GM18868 (cell line): ENCODE data around the gene VWF.
"Not testable (repeated sequence)": the region's sequence is repeated elsewhere in the genome, so short reads cannot be mapped to it uniquely, and the experiment has no call there.

Source experiments
- ATAC-seq: cut with Tn5 transposase; IDR thresholded peaks from one replicate; pipeline ENCODE4 v1.9.1; 2021; ENCODE audit warnings: mild to moderate bottlenecking, moderate library complexity; ENCODE audit not compliant: unreplicated experiment

Gene VWF

DNA sequence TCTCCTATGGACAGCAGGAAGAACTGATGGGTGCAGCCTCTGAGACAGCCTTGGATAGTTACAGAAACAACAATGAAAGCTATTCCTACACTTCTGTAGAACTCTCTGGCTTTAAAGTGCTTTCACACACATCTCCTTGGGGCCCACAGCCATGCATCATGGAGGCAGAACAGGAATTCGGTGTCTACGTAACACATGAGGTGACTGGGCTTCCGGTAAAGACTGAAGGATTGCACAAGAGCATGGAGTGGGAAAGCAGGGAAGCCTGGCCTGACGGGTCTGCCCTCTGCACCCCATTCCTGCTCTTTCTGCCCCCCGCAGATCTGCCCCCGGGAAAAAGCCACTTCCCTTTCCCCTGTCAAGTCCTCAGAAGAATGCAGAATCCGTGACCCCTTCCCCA lies 82.6 kb downstream of the VWF start:
- no peak for ATAC-seq

GRCh38 chr12:6040815-6041214 lies 83.7 kb downstream of the VWF start:
- ATAC-seq, result no peak

DNA sequence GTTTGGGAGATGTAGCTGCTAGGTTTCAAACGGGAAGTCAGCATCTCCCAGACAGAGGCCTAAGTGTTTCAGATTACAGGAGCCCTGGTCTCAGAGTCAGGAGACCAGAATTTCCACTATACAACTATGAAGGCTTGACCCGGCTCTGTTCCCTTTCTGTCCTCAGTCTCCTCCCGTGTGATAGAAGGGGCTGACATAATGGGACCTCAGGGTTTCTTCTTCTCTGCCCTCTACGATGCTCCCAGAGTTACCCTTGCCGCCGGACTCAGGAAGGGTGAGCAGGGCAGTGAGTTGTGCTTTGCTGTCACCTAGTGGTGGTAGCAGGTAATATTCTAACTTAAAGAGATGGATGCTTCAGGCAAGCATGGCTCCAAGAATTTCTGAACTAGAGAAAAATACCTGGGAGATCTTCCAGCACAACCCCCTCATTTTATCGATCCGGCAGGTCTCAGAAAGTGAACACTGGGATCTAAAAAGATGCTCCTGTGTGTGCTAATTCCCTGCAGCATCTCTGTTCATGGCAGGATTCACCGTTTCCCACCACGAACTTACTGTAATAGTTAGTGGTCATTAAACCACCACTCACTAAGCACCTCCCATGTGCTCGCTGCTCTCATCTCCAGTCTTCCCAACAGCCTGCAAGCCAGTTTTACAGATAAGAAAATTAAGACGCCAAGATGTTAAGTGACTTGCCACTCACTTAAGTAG lies 84.4 kb downstream of the VWF start:
- ATAC-seq, result no peak

DNA sequence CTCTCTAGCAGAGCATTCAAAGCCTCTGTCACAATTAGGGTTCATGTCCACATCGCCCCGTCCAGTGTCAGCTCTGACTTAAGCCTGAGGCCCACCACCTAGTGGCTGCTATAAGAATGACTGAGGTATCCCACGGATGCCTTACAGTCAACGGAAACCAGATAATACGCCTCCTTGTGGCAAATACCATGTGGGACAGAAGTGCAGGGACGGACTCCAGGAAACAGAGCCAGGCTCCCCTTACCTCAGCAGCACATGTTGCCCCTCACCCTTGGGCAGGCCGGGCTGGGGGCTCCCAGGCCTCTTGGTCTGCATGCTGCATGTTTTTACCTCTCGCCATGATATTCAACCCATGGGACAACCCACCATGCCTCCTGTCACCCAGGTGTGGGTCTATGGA lies 86.3 kb downstream of the VWF start:
- peak; percentile 66 for ATAC-seq

DNA sequence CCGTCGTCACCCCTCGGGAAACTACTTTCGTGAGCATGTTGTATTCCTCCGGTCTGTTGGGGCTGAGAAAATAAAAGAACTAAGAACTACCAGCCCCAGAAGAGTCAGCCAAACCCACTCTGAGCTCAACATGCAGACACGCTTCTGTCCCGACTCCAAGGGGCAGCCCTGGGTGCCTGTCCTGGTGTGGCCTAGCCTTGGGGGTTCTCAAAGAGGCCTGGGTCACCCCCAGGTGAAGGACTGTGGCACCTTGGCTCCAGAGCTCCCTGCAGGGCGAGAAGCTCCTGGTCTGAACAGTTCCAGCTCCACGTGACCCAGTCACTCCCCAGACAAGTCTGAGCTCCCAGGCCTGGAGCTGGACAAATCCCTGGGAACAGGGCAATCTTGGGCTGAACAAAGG lies 87.0 kb downstream of the VWF start:
- ATAC-seq, result no peak

- no peak for ATAC-seq
Measured at GRCh38 chr12:6036509-6036908, 88.0 kb downstream of the VWF start.

- ATAC-seq, result no peak
Measured at GRCh38 chr12:6034596-6034995, 89.9 kb downstream of the VWF start.

DNA sequence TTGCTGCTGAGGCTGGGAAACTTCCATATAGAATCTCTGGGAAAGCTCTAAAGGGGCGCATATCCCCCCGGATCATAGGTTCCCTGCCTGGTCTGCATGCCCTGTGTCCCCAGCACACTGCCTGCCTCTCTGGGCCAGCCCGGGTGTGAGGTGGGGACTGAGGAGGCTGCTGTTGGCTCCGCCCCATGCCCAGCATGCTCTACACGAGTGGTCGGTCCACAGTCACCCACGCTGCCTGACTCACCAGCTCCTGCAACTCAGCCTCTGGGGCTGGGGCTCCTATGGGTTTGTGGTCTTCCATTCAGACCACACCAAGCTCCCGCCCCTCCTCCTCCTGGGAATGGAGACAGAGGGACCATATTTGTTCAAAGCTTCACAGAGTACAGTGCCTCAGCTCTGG lies 90.9 kb downstream of the VWF start:
- ATAC-seq, result no peak

- ATAC-seq, result no peak
Measured at GRCh38 chr12:6032726-6033125, 91.7 kb downstream of the VWF start.

DNA sequence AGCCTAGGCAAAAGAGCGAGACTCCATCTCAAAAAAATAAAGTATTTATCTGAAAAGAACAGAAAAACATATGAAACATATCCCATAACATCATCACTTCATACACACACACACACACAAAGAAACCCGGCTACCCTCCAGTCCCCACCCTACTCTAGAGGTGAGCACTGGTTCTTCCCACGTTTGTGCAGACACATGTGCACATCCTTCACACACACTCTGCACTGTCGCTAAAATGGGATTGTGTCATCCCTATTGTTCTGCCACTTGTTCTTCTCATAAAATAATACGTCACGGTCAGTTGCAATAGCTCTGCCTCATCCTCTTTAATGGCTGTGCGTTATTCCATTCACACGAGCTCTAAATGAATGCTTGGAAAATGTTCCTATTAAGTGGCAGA lies 93.5 kb downstream of the VWF start:
- no peak for ATAC-seq

DNA sequence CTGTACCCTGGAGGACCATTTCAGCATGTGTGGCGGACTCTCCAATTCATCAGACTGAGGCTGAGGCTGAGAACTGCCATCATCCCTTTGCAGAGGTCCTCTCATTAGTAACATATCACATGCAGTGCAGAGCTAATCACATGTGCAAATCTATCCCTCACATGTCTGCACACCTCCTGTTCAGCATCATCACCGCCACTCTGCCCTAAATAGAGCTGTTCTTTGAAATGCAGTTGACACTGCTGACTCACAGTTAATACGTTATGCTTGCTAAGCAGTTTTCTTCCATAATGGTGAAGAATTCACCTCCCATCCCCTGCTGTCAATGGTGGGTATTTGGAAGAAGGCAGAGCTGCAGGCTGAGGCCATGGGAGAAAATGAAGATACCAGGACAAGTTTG lies 94.4 kb downstream of the VWF start:
- ATAC-seq, result no peak

DNA sequence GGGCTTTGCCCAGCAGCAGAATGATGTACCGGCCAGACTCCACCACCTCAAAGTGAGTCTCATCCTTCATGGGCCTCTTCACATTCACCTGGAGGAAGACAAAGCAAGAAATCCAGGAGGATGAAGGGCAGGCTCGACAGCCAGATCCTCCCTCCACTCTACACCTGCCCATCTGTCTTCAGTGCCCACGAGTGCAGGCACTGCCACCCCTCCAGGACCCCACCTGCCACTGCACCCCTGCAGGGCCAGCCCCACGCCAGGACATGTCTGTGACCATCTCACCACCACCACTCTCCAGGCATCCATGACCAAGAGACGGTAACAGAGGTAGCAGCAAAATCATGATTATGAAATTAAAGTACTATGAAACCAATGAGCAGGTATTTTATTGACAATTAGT lies 95.1 kb downstream of the VWF start:
- no peak for ATAC-seq

DNA sequence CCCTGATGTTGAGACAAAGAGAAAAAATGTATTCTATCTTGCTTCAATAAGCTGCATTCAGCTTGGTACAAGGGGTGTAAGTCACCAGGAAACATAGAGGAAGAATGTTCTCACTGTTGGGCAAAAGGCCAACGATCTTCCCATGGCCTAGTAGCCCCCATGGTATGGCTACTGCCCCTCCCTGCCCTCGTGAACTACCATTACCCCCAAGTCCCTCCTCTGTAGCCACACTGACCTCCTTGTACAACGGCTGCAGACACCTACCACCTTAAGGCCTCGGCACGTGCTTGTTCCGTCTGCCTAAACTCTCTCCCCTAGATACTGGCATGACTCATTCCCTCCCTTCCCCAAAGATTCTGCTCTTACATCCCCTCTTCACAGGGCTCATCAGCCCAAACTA lies 97.5 kb downstream of the VWF start:
- no peak for ATAC-seq

GRCh38 chr12:6025703-6026298 lies 98.7 kb downstream of the VWF start:
- not testable (repeated sequence) for ATAC-seq

GRCh38 chr12:6024066-6024465 lies 100.4 kb downstream of the VWF start:
- ATAC-seq, result not testable (repeated sequence)

GRCh38 chr12:6020930-6021329 lies 103.5 kb downstream of the VWF start:
- no peak for ATAC-seq

DNA sequence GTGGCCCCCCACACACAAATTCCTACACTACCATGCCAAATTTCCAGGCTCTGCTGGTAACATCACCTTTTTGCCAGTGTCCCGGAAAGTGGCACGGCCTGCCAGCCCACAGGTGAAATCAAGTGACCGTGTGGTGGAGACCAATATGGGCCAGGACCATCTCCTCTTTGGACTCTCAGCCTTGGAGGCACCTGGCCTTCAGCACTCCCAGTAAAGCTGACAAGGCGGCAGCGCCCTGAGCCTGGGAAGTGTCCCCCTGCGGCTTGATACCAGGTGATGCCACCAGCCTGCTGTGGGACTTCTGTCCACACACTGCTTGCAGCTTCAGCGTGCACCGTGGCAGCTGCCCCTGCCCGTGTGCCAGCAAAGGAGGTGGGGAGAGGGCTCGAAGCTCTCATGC lies 104.0 kb downstream of the VWF start:
- ATAC-seq, result not testable (repeated sequence)

GRCh38 chr12:6019256-6019655 lies 105.2 kb downstream of the VWF start:
- not testable (repeated sequence) for ATAC-seq

GRCh38 chr12:6018265-6018664 lies 106.2 kb downstream of the VWF start:
- no peak for ATAC-seq

DNA sequence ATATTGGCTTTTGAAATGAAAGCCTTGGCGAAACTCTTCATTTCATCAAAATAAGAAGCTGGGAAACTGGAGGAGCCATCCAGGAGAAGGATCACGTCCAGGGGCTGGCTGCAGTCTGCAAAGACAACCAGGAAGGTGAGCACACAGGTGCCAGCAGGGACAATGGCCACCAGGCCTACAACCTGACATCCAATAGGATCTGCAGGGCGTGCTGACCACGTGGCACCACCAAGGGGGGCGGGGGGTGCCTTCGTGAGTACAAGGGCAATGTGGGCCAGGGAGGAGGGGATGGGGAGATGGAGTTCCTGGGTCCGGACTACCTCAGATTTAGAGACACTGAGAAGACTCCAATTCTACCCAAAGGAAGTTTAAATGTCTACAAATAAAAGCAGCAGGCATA lies 107.7 kb downstream of the VWF start:
- no peak for ATAC-seq

DNA sequence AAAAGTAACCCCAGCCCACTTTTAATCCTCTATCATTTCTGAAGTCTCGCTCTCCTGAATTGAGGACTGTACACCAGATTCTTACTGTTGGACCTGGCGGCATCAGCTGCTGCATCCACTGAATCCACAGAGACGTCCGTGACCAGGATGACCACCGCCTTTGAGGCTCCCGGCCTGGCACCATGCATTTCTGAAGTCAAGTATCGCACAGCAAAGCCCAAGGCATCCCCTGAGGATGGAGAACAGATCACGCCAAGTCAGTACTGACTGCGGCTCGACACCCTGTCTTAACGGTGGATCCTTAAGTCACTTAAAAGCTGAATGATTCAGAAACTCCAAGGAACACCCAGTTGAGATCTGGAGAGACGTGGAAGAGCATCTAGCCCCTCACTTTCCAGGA lies 108.5 kb downstream of the VWF start:
- not testable (repeated sequence) for ATAC-seq

DNA sequence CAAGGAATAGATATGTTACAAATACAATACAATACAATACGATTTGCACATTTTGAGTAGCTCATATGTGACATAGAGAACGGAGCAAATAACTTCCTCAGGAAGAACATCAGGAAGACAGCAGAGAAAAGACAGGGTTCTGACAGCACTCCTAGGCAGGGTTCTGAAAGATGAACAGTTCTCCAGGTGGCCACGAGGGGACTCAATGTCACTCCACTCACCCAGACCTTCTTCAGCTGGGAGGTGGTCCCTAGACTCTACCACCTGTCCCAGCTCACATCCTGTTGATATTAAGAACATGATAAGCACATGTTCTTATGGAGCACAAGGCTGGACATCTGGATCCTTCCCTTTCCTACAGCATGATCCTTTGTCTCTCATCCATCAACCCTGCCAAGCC lies 109.2 kb downstream of the VWF start:
- not testable (repeated sequence) for ATAC-seq
